NT2/D1 (cell line): Measurements from ENCODE around the gene RUNX2.

ENCODE experiments used
- DNase-seq: peaks from one replicate; pipeline ENCODE4 v3.0.0-alpha.2; 2011; ENCODE audit warnings: low read depth, low spot score
- H3K27me3 ChIP-seq: 2 replicates; pipeline ENCODE4 v1.6.0; 2011; ENCODE audit warnings: mild to moderate bottlenecking; ENCODE audit not compliant: insufficient read length, insufficient read depth
- H3K36me3 ChIP-seq: 2 replicates; pipeline ENCODE4 v1.6.1; 2011; ENCODE audit warnings: mild to moderate bottlenecking, low read length, mixed read lengths; ENCODE audit not compliant: insufficient read depth, insufficient read length
- H3K4me1 ChIP-seq: 2 replicates; pipeline ENCODE4 v1.5.1; 2011; ENCODE audit not compliant: insufficient read depth, insufficient read length
- H3K4me3 ChIP-seq: 2 replicates; pipeline ENCODE4 v1.5.1; 2011; ENCODE audit warnings: low read depth; ENCODE audit not compliant: insufficient read length
- H3K9ac ChIP-seq: 2 replicates; pipeline ENCODE4 v1.6.0; 2011; ENCODE audit warnings: low read depth; ENCODE audit not compliant: insufficient read length
- H3K9me3 ChIP-seq: 2 replicates; pipeline ENCODE4 v1.5.1; 2011; ENCODE audit warnings: mild to moderate bottlenecking, low read length; ENCODE audit not compliant: insufficient read depth
- SUZ12 ChIP-seq: IDR thresholded peaks from 2 replicates; pipeline ENCODE4 v1.6.1; 2011; ENCODE audit not compliant: insufficient read length, insufficient read depth; ENCODE audit errors: extremely low read depth
- YY1 ChIP-seq: IDR thresholded peaks from 2 replicates; pipeline ENCODE4 v1.6.1; 2011; ENCODE audit not compliant: insufficient read length, insufficient read depth
- ZNF274 ChIP-seq: IDR thresholded peaks from 2 replicates; pipeline ENCODE4 v1.6.1; 2011; ENCODE audit warnings: mild to moderate bottlenecking, low read depth, low read length

RUNX2 gene

DNA sequence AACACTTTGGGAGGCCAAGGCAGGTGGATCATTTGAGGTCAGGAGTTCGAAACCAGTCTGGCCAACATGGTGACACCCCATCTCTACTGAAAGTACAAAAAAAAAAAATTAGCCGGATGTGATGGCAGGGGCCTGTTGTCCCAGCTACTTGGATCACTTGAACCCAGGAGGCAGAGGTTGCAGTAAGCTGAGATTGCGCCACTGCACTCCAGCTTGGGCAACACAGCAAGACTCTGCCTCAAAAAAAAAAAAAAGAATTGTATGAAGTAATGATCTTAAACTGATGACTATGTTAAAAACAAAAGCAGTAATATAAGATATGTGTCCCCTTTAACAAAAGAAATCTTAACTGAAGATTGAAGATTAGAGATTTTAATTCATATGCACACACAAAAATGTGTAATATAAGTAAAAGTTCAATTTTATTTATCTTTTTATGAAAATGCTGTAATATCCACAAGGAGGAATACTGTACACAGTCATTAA is 29.0 kb upstream of the RUNX2 start:
- Histone ChIP-seq H3K9ac (no peak overlapping the region), H3K4me3 (no peak overlapping the region), H3K9me3 (no peaks in the 10 kb centered on the region), H3K36me3 (no peaks in the 10 kb centered on the region), H3K27me3 (no peaks in the 10 kb centered on the region), H3K4me1 (no peaks in the 10 kb centered on the region)
- no peak for TF ChIP-seq ZNF274
- TF ChIP-seq SUZ12 = no peak
- no peak for TF ChIP-seq YY1
- DNase-seq = no peak

DNA sequence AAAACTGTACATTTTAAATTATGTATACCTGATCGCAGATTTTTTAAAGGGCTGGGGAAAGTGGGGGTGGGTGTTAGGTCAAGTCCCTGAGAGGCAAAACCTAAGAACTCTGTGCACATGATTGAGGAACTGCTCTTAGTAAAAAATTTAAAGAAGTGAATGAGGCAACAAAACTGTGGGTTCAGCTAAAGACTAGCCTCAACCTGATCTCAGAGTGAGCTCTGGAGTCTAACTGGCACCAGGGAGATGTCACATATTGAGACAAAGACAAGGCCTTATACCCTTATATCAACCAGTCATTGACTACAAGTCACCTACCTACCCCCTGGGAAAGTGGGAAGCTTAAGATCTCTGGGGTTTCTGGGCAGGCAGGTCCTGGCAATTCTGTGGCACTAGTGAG is 27.4 kb upstream of the RUNX2 start:
- H3K9ac ChIP-seq = no peak overlapping the region
- no peak overlapping the region for H3K4me3 ChIP-seq
- no peak for TF ChIP-seq ZNF274
- no peak for TF ChIP-seq YY1
- TF ChIP-seq SUZ12 = no peak
- DNase-seq = no peak
- H3K4me1 ChIP-seq = no peaks in the 10 kb centered on the region
- H3K9me3 ChIP-seq = no peaks in the 10 kb centered on the region; the same call in 1 of the 2 replicates
- H3K27me3 ChIP-seq = no peaks in the 10 kb centered on the region
- no peaks in the 10 kb centered on the region for H3K36me3 ChIP-seq

DNA sequence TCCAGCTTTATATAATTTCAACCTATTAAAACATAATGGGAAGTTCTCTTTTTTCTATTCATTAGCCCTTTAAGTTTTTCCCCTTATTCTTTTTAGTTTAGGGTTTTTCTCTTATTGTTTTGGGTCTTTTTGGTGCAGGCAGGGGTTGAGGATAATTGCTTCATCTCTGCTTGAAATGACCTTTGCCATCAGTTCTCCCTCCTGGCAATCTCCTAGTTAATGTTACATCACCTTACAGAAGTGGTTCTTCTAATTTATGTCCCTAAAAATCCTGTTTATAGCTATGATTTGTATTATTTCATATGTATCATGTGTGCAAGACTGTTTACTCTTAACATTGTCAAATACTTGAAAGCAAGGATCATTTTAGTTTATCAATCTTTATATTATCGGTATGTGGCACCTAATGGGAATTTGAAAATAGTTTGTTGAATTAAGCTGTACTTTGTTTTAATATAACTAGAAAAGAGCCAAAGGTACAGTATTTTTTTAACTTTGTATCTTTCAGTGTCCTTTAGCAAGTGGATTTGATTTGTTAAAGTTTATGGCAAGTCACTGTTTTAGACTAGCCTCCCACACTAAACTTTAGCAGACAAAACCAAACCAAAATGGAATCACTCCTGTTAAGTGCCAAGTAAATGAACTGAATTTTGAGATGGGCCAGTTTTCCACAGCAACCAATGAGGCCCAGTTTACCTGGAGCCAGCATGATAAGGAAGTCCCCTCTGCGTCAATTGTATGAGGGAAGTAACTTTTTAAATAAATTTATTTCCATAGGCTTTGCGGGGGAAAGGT is 26.6 kb upstream of the RUNX2 start:
- no peak for DNase-seq
- Histone ChIP-seq H3K9me3 (peaks cover 6% of the 10 kb centered on the region; the same call in 1 of the 2 replicates), H3K36me3 (no peaks in the 10 kb centered on the region), H3K4me3 (no peak overlapping the region), H3K4me1 (no peaks in the 10 kb centered on the region), H3K9ac (no peak overlapping the region), H3K27me3 (no peaks in the 10 kb centered on the region)
- no peak for TF ChIP-seq SUZ12
- no peak for TF ChIP-seq YY1
- TF ChIP-seq ZNF274 = no peak

DNA sequence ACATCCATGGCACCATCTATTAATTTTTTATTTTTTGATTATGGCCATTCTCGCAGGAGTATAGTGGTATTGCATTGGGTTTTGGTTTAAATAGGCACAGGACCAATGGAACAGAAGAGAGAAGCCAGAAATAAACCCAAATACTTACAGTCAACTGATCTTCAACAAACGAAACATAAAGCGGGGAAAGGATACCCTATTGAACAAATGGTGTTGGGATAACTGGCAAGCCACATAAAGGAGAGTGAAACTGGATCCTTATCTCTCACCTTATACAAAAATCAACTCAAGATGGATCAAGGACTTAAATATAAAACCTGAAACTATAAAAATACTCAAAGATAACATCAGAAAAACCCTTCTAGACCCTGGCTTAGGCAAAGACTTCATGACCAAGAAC is 25.3 kb upstream of the RUNX2 start:
- TF ChIP-seq YY1 = no peak
- no peak for TF ChIP-seq SUZ12
- TF ChIP-seq ZNF274 = no peak
- H3K36me3 ChIP-seq = no peaks in the 10 kb centered on the region
- H3K4me3 ChIP-seq = no peak overlapping the region
- H3K27me3 ChIP-seq = no peaks in the 10 kb centered on the region
- H3K9me3 ChIP-seq = peaks cover 11% of the 10 kb centered on the region; the same call in 1 of the 2 replicates
- DNase-seq = no peak
- no peaks in the 10 kb centered on the region for H3K4me1 ChIP-seq
- no peak overlapping the region for H3K9ac ChIP-seq

DNA sequence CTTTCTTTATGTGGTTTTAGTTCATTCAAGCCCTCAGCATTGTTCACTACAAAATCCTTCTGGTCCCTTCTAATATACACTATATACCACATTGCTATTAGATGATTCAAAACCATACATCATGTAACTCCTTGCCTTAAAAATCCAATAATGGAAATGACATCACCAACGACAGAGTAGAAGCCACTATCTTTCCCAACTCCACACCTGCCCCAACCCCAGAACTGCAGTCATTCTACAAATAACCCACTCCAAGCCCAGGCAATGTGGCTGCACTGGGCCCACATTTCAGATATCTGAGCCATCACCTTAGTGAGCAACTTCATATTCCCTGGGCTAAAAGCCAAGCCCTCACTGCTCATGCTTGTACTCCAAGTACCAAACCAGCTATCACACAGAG is 22.6 kb upstream of the RUNX2 start:
- no peak for TF ChIP-seq YY1

DNA sequence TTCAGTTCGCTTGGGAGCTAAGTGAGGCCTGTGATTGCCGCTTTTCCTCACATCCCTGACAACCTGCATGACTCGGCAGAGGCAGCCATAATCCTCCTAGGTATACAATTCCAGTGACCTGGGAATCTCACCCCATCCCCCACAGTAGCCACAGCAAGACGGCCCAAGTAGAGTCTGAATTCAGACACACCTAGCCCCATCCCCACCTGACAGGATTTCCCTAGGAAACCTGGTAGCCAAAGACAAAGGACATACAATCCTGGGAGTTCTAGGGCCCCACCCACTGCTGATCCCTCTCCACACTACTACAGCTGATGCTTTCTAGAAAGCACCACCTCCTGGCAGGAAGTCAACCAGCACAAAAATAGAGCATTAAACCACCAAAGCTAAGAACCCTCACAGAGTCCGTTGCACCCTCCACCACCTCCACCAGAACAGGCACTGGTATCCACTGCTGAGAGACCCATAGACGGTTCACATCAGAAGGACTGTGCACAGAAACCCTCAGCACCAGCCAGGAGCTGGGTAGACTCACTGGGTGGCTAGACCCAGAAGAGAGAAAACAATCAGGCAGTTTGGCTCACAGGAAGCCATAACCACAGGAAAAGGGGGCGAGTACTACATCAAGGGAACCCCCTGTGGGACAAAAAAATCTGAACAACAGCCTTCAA is 17.9 kb upstream of the RUNX2 start:
- Histone ChIP-seq H3K9me3 (peaks cover 25% of the 10 kb centered on the region; the same call in 1 of the 2 replicates), H3K27me3 (no peaks in the 10 kb centered on the region), H3K36me3 (no peaks in the 10 kb centered on the region), H3K9ac (no peak overlapping the region), H3K4me1 (no peaks in the 10 kb centered on the region), H3K4me3 (no peak overlapping the region)
- no peak for DNase-seq
- no peak for TF ChIP-seq SUZ12
- no peak for TF ChIP-seq YY1
- no peak for TF ChIP-seq ZNF274

More for the DNA sequence above, 22.6 kb upstream of the RUNX2 start:
- no peak for DNase-seq
- Histone ChIP-seq H3K9me3 (peaks cover 24% of the 10 kb centered on the region; the same call in 1 of the 2 replicates), H3K9ac (no peak overlapping the region), H3K4me1 (no peaks in the 10 kb centered on the region), H3K4me3 (no peak overlapping the region), H3K27me3 (no peaks in the 10 kb centered on the region), H3K36me3 (no peaks in the 10 kb centered on the region)

DNA sequence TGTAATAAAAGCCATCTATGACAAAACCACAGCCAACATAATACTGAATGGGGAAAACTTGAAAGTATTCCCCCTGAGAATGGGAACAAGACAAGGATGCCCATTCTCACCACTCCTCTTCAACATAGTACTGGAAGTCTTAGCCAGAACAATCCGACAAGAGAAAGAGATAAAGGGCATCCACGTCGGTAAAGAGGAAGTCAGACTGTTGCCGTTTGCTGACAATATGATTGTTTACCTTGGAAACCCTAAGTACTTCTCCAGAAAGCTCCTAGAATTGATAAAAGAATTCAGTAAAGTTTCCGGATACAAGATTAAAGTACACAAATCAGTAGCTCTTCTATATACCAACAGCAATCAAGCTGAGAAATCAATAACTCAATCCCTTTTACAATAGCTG is 14.0 kb upstream of the RUNX2 start:
- no peak overlapping the region for H3K9ac ChIP-seq
- peaks cover 14% of the 10 kb centered on the region; the same call in 1 of the 2 replicates for H3K9me3 ChIP-seq
- H3K4me3 ChIP-seq = no peak overlapping the region
- no peaks in the 10 kb centered on the region for H3K27me3 ChIP-seq
- H3K4me1 ChIP-seq = no peaks in the 10 kb centered on the region
- no peaks in the 10 kb centered on the region for H3K36me3 ChIP-seq
- TF ChIP-seq SUZ12 (no peak), ZNF274 (no peak), YY1 (no peak)
- no peak for DNase-seq
